RWPE1 (cell line): ENCODE results near the gene ELF4.

Experiments
- CTCF ChIA-PET: fragments of 350-600 bp; sonication (Branson Sonifier 250); formaldehyde crosslinking; extraction: SDS; loops from one replicate; lab custom pipeline; 2021; lab: Yijun Ruan, JAX
- POLR2A ChIA-PET: fragments of 400-600 bp; formaldehyde crosslinking; extraction: SDS; loops from one replicate; lab custom pipeline; 2020; ENCODE audit warnings: antibody characterized with exemption; ENCODE audit not compliant: low non-redundant PET; lab: Yijun Ruan, JAX
- DNase-seq: peaks from one replicate; pipeline ENCODE4 v3.0.0; 2012; ENCODE audit warnings: low spot score
- H3K27ac ChIP-seq: fragments of 450-650 bp; 2 replicates; pipeline ENCODE4 v1.5.1; 2017
- CTCF ChIP-seq: fragments of 450-650 bp; conservative IDR thresholded peaks from 2 replicates; pipeline ENCODE4 v1.5.1; 2017; ENCODE audit warnings: low read depth, mild to moderate bottlenecking

ELF4 gene

DNA sequence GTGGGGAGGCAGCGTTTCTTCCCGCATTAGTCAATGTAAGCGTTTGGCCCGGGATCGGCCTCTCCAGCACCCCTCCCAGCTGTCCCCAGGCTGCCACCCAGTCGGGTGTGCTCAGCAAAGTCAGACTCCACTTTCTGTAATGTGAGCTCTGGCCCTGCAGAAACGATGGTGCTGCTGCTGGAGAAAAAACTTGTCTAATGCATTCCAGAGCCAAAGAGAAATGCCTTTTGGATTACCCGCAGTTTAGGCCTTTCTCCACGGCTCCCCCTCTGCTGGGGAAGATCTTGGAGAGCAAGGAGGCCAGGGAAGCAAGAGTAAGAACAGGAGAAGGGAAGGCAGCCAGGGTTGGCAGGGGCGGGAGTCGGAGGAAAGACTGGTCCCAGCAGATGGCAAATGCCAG lies 55.2 kb downstream of the ELF4 start:
- no peak overlapping the region for H3K27ac ChIP-seq
- ChIA-PET CTCF (no interaction called here), POLR2A (no interaction called here)
- no peak for DNase-seq
- no peak for TF ChIP-seq CTCF

GRCh38 chrX:130053236-130053635 lies 57.1 kb downstream of the ELF4 start:
- ChIA-PET CTCF (no interaction called here), POLR2A (no interaction called here)
- no peak for DNase-seq
- TF ChIP-seq CTCF, result no peak
- no peak overlapping the region for H3K27ac ChIP-seq

- ChIA-PET POLR2A (no interaction called here), CTCF (no interaction called here)
- no peak for DNase-seq
- no peak overlapping the region for H3K27ac ChIP-seq
- no peak for TF ChIP-seq CTCF
These were observed 59.0 kb downstream of the ELF4 start for GRCh38 chrX:130051176-130051845.

- TF ChIP-seq CTCF, result no peak
- no peak for DNase-seq
- ChIA-PET POLR2A (no interaction called here), CTCF (no interaction called here)
- H3K27ac ChIP-seq, result no peak overlapping the region
These were observed 60.5 kb downstream of the ELF4 start for GRCh38 chrX:130049821-130050220.

GRCh38 chrX:130048686-130049222 lies 61.5 kb downstream of the ELF4 start:
- H3K27ac ChIP-seq, result no peak overlapping the region
- ChIA-PET POLR2A (no interaction called here), CTCF (no interaction called here)
- no peak for DNase-seq
- no peak for TF ChIP-seq CTCF

GRCh38 chrX:130047416-130047815 lies 62.9 kb downstream of the ELF4 start:
- DNase-seq, result no peak
- TF ChIP-seq CTCF, result no peak
- H3K27ac ChIP-seq, result no peak overlapping the region
- POLR2A ChIA-PET, result no interaction called here
- CTCF ChIA-PET, result interaction anchor here (0.6 kb wide), 1 partner anchor 115 kb away, joined by 3 read pairs; no protein-coding TSS in a partner anchor
